ENCODE results near the gene DPYSL4. TPM values are rescaled to one million over a fixed set of nuclear protein-coding genes. Genes with fewer than 3 reads are reported as not detected.

DPYSL4 gene
- total RNA-seq, 1 donor from 2014 or later, result 33.8 TPM

DNA sequence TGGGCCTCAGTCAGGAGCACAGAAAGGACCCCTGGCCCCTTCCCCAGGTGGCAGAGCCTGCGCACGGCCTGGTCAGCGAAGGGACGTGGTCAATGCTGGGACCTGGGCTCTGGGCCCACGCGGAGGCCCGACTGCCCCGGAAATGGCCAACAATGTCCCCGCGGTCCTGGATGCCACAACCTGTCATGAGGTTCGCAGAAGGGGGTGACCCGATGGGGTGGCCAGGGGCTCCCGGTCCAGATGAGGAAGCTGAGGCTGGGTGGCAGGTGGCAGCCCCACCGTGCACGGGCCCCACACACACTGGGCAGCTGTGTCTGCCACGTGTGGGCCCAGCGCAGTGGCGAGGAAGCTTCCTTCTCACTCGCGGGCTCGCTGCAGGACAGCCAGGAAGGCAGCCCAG lies 49.4 kb downstream of the DPYSL4 start:
- no peaks in the 10 kb centered on the region for H3K27me3 Mint-ChIP-seq (ENCODE audit: unreplicated experiment)
- no peaks in the 10 kb centered on the region for H3K9me3 Mint-ChIP-seq (ENCODE audit: unreplicated experiment)
- no peak for TF ChIP-seq CTCF (IDR thresholded peaks at IDR 0.05)
- no peak for DNase-seq (ENCODE audit: extremely low spot score, unreplicated experiment)
- no peaks in the 10 kb centered on the region for H3K36me3 Mint-ChIP-seq (ENCODE audit: unreplicated experiment)
- H3K4me3 Mint-ChIP-seq (ENCODE audit: unreplicated experiment), result no peak overlapping the region
- no peak overlapping the region for H3K27ac Mint-ChIP-seq (ENCODE audit: unreplicated experiment)
- no peaks in the 10 kb centered on the region for H3K4me1 Mint-ChIP-seq (ENCODE audit: unreplicated experiment)

DNA sequence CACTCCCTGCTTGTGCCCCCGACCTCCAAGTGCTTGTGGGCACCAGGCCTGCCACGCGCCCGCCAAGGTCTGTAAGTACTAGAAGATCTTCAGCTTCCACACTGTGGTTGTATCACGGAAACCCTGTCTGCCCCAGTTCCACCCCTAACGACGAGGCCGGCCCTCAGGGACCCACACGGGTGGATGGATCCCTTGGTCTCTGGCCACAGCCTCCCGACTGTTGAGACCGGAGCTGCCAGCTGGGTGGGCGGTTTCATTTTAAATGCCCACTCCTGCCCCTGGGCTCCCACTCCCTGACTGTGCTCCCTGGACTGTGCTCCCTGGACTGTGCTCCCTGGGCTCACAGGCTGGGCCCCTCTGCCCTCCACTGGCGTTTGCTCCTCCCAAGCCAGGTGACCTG lies 50.1 kb downstream of the DPYSL4 start:
- no peaks in the 10 kb centered on the region for H3K36me3 Mint-ChIP-seq (ENCODE audit: unreplicated experiment)
- no peaks in the 10 kb centered on the region for H3K27me3 Mint-ChIP-seq (ENCODE audit: unreplicated experiment)
- DNase-seq (ENCODE audit: extremely low spot score, unreplicated experiment), result no peak
- no peak for TF ChIP-seq CTCF (IDR thresholded peaks at IDR 0.05)
- H3K27ac Mint-ChIP-seq (ENCODE audit: unreplicated experiment), result no peak overlapping the region
- H3K9me3 Mint-ChIP-seq (ENCODE audit: unreplicated experiment), result no peaks in the 10 kb centered on the region
- H3K4me1 Mint-ChIP-seq (ENCODE audit: unreplicated experiment), result no peaks in the 10 kb centered on the region
- no peak overlapping the region for H3K4me3 Mint-ChIP-seq (ENCODE audit: unreplicated experiment)

GRCh38 chr10:132237396-132237795 lies 50.6 kb downstream of the DPYSL4 start:
- no peaks in the 10 kb centered on the region for H3K36me3 Mint-ChIP-seq (ENCODE audit: unreplicated experiment)
- no peak overlapping the region for H3K4me3 Mint-ChIP-seq (ENCODE audit: unreplicated experiment)
- no peaks in the 10 kb centered on the region for H3K4me1 Mint-ChIP-seq (ENCODE audit: unreplicated experiment)
- TF ChIP-seq CTCF (IDR thresholded peaks at IDR 0.05), result no peak
- DNase-seq (ENCODE audit: extremely low spot score, unreplicated experiment), result no peak
- H3K27ac Mint-ChIP-seq (ENCODE audit: unreplicated experiment), result no peak overlapping the region
- H3K9me3 Mint-ChIP-seq (ENCODE audit: unreplicated experiment), result no peaks in the 10 kb centered on the region
- H3K27me3 Mint-ChIP-seq (ENCODE audit: unreplicated experiment), result no peaks in the 10 kb centered on the region

- Mint-ChIP-seq H3K9me3 (ENCODE audit: unreplicated experiment) (no peaks in the 10 kb centered on the region), H3K27ac (ENCODE audit: unreplicated experiment) (no peak overlapping the region), H3K36me3 (ENCODE audit: unreplicated experiment) (no peaks in the 10 kb centered on the region), H3K4me1 (ENCODE audit: unreplicated experiment) (no peaks in the 10 kb centered on the region), H3K4me3 (ENCODE audit: unreplicated experiment) (no peak overlapping the region), H3K27me3 (ENCODE audit: unreplicated experiment) (no peaks in the 10 kb centered on the region)
- DNase-seq (ENCODE audit: extremely low spot score, unreplicated experiment), result no peak
- no peak for TF ChIP-seq CTCF (IDR thresholded peaks at IDR 0.05)
Observed at GRCh38 chr10:132237871-132238270, 51.1 kb downstream of the DPYSL4 start.

DNA sequence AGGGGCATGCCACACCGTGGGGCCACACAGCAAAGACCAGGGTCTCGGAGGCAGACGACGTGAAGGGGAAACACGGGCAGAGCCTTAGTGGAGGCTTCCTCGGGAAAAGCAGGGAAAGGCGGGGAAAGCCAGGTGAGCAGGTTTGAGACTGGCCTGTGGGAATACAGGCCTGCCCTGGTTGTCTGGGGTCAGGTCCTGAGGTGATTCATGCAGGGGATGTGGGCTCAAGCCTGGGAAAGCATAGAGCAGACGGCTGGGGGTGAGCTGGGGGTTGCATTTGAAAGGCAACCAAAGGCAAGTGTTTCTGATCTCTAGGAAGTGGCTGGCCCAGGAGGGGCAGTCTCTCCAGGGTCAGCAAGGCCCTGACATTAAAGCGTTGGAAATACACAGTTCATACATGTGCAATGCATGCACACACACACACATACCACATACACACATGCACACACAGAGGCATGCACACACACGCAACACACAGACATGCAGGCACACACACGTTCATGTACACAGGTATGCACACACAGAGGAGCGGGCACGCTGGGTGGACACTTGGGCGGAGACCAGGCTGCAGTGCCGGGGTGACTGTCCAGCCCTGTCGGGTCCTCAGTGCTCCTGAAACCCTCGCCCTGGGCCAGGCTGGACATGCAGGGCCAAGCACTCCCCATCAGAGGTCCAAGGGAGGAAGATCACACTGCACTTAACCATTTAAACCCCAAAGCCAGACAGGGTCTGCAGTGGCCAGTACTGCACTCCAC lies 51.8 kb downstream of the DPYSL4 start:
- TF ChIP-seq CTCF (IDR thresholded peaks at IDR 0.05), result no peak
- no peaks in the 10 kb centered on the region for H3K27me3 Mint-ChIP-seq (ENCODE audit: unreplicated experiment)
- no peak for DNase-seq (ENCODE audit: extremely low spot score, unreplicated experiment)
- no peak overlapping the region for H3K27ac Mint-ChIP-seq (ENCODE audit: unreplicated experiment)
- no peak overlapping the region for H3K4me3 Mint-ChIP-seq (ENCODE audit: unreplicated experiment)
- no peaks in the 10 kb centered on the region for H3K36me3 Mint-ChIP-seq (ENCODE audit: unreplicated experiment)
- no peaks in the 10 kb centered on the region for H3K4me1 Mint-ChIP-seq (ENCODE audit: unreplicated experiment)
- H3K9me3 Mint-ChIP-seq (ENCODE audit: unreplicated experiment), result no peaks in the 10 kb centered on the region

Data from osteocyte (in vitro differentiated cells).